ENCODE data around the gene ETV6. TPM values are rescaled to one million over a fixed set of nuclear protein-coding genes. Genes with fewer than 3 reads are reported as not detected.

The ETV6 gene
- total RNA-seq, 2 experiments from 2014 or later = 53.7 to 54.9 TPM

- Mint-ChIP-seq H3K36me3 (ENCODE audit: low read depth) (peaks cover 47% of the 10 kb centered on the region), H3K27ac (no peak overlapping the region), H3K4me1 (peaks cover 38% of the 10 kb centered on the region), H3K4me3 (no peak overlapping the region), H3K9me3 (no peaks in the 10 kb centered on the region), H3K27me3 (no peaks in the 10 kb centered on the region)
- DNase-seq = no peak
- ChIA-PET POLR2A (no interaction called here), CTCF (no interaction called here)
Measured at GRCh38 chr12:11838403-11838802, 188.9 kb downstream of the ETV6 start.

- Mint-ChIP-seq H3K4me3 (no peak overlapping the region), H3K36me3 (ENCODE audit: low read depth) (peaks cover 50% of the 10 kb centered on the region), H3K9me3 (no peaks in the 10 kb centered on the region), H3K27me3 (no peaks in the 10 kb centered on the region), H3K27ac (no peak overlapping the region), H3K4me1 (peaks cover 30% of the 10 kb centered on the region)
- DNase-seq = no peak
- ChIA-PET CTCF (no interaction called here), POLR2A (no interaction called here)
Measured at GRCh38 chr12:11839091-11839641, 189.7 kb downstream of the ETV6 start.

DNA sequence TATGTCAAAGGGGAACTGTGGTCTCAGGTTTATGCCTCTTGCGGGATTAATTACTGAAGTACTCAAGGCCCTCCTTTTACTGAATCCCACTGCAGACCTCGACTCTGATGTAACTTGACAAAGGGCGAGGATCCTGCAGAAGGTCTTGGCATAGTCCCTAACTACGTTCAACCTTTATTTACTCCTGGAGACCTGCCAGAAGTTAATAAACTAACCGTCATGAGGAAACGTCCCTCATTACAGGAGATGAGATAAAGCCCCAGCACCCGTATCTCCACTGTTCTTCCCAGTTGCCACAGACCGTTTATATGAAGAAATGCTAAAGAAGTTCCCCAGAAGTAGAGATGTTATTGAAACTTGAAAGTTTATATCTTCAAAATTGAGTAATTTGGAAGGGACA is 190.9 kb downstream of the ETV6 start:
- Mint-ChIP-seq H3K4me3 (no peak overlapping the region), H3K4me1 (peaks cover 18% of the 10 kb centered on the region), H3K36me3 (ENCODE audit: low read depth) (peaks cover 57% of the 10 kb centered on the region), H3K27me3 (no peaks in the 10 kb centered on the region), H3K27ac (no peak overlapping the region), H3K9me3 (no peaks in the 10 kb centered on the region)
- CTCF ChIA-PET = no interaction called here
- no peak for DNase-seq
- POLR2A ChIA-PET = no interaction called here

- Mint-ChIP-seq H3K27me3 (no peaks in the 10 kb centered on the region), H3K36me3 (ENCODE audit: low read depth) (peaks cover 54% of the 10 kb centered on the region), H3K4me1 (no peaks in the 10 kb centered on the region), H3K9me3 (no peaks in the 10 kb centered on the region), H3K4me3 (no peak overlapping the region), H3K27ac (no peak overlapping the region)
- ChIA-PET CTCF (no interaction called here), POLR2A (no interaction called here)
- DNase-seq = no peak
Measured at GRCh38 chr12:11846488-11846887, 197.0 kb downstream of the ETV6 start.

DNA sequence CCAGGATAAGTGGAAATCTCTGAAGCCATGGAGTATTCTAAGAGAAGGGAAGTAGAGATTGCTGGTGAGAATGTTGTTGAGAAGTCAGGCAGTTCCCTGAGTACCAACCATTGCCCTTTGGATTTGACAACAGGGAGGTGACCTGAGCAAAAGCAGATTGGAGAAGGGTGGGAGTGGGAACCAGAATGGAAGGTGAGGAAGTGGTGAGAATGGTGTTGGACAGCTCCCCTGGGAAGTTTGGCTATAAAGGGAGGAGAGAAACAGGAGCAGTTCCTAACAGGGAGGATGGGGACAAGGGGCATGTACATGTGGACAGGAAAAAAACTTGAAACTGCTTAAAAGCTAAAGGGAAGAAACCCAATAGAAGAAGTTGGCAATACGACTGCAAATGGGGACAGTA is 198.1 kb downstream of the ETV6 start:
- CTCF ChIA-PET = no interaction called here
- Mint-ChIP-seq H3K27ac (no peak overlapping the region), H3K36me3 (ENCODE audit: low read depth) (peaks cover 47% of the 10 kb centered on the region)

GRCh38 chr12:11849757-11850504 is 200.5 kb downstream of the ETV6 start:
- no peaks in the 10 kb centered on the region for H3K4me1 Mint-ChIP-seq
- no peak for DNase-seq
- ChIA-PET CTCF (no interaction called here), POLR2A (no interaction called here)
- H3K36me3 Mint-ChIP-seq (ENCODE audit: low read depth) = peaks cover 49% of the 10 kb centered on the region
- no peak overlapping the region for H3K27ac Mint-ChIP-seq
- no peaks in the 10 kb centered on the region for H3K9me3 Mint-ChIP-seq
- no peak overlapping the region for H3K4me3 Mint-ChIP-seq
- no peaks in the 10 kb centered on the region for H3K27me3 Mint-ChIP-seq

More for the DNA sequence above, 198.1 kb downstream of the ETV6 start:
- Mint-ChIP-seq H3K27me3 (no peaks in the 10 kb centered on the region), H3K4me3 (no peak overlapping the region), H3K4me1 (no peaks in the 10 kb centered on the region), H3K9me3 (no peaks in the 10 kb centered on the region)
- POLR2A ChIA-PET = no interaction called here
- DNase-seq = no peak

DNA sequence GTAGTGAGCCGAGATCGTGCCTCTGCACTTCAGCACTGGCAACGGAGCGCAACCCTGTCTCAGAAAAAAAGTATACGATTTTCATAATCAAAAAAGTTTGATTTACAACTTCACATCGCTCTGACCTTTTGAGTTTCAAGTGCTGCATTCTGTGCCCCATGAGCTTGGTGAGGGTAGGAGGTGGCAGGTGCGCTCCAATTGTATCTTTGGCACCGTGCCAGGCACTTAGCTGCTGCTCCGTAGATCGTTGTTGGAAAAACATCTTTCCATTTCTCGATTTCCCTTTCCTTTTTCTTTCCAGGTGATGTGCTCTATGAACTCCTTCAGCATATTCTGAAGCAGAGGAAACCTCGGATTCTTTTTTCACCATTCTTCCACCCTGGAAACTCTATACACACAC is 203.7 kb downstream of the ETV6 start:
- H3K27ac Mint-ChIP-seq = no peak overlapping the region
- CTCF ChIA-PET = no interaction called here
- peaks cover 8% of the 10 kb centered on the region for H3K4me1 Mint-ChIP-seq
- H3K4me3 Mint-ChIP-seq = no peak overlapping the region
- H3K9me3 Mint-ChIP-seq = no peaks in the 10 kb centered on the region
- H3K27me3 Mint-ChIP-seq = no peaks in the 10 kb centered on the region
- POLR2A ChIA-PET = no interaction called here
- H3K36me3 Mint-ChIP-seq (ENCODE audit: low read depth) = peaks cover 42% of the 10 kb centered on the region
- DNase-seq = no peak

DNA sequence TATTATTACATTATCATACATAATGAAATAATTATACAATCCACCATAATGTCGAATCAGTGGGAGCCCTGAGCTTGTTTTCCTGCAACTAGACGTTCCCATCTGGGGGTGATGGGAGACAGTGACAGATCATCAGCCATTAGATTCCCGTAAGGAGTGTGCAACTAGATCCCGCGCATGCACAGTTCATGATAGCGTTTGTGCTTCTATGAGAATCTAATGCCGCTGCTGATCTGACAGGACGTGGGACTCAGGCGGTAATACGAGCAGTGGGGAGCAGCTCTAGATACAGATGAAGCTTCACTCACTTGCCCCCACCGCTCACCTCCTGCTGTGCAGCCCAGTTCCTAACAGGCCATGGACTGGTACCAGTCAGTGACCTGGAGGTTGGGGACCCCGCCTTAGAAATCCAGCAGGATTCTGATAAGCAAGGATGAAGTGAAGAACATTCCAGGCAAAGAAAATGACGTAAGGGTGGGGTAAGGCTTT is 204.6 kb downstream of the ETV6 start:
- POLR2A ChIA-PET = no interaction called here
- CTCF ChIA-PET = no interaction called here
- no peaks in the 10 kb centered on the region for H3K9me3 Mint-ChIP-seq
- H3K27ac Mint-ChIP-seq = no peak overlapping the region
- H3K4me3 Mint-ChIP-seq = no peak overlapping the region
- H3K4me1 Mint-ChIP-seq = peaks cover 8% of the 10 kb centered on the region
- H3K36me3 Mint-ChIP-seq (ENCODE audit: low read depth) = peaks cover 44% of the 10 kb centered on the region
- H3K27me3 Mint-ChIP-seq = no peaks in the 10 kb centered on the region
- no peak for DNase-seq

DNA sequence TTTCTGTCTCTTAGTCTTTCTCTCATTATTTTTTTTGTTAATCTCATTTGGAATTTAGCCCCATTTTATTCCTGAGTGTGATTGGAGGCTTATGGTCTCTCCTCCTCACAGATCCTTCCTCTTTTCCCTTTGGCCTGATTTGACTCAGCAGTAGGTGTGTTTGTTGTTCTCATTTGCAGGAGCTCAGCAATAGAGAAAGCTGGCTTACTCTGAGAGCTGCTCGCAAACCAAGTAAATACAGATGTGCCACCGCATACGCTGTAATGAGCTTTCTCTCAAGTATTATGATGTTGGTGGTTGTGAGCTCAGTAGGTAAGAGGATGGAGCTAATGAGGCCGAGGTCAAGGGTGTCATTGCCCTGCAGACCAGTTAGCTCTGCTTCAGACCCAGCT is 206.5 kb downstream of the ETV6 start:
- Mint-ChIP-seq H3K27me3 (no peaks in the 10 kb centered on the region), H3K27ac (no peak overlapping the region), H3K4me3 (no peak overlapping the region), H3K9me3 (no peaks in the 10 kb centered on the region), H3K36me3 (ENCODE audit: low read depth) (peaks cover 56% of the 10 kb centered on the region), H3K4me1 (peaks cover 11% of the 10 kb centered on the region)
- DNase-seq = no peak
- POLR2A ChIA-PET = no interaction called here
- CTCF ChIA-PET = interaction anchor here (1.0 to 1.7 kb wide), 3 partner anchors 177 to 276 kb away, joined by 3 to 6 read pairs (median 5); no protein-coding TSS in a partner anchor

- POLR2A ChIA-PET = no interaction called here
- Mint-ChIP-seq H3K9me3 (no peaks in the 10 kb centered on the region), H3K4me1 (peaks cover 15% of the 10 kb centered on the region), H3K27ac (no peak overlapping the region), H3K36me3 (ENCODE audit: low read depth) (peaks cover 61% of the 10 kb centered on the region), H3K4me3 (no peak overlapping the region), H3K27me3 (no peaks in the 10 kb centered on the region)
- CTCF ChIA-PET = interaction anchor here (1.6 to 1.7 kb wide), 2 partner anchors 176 to 277 kb away, joined by 3 to 6 read pairs; no protein-coding TSS in a partner anchor
- DNase-seq = no peak
Measured at GRCh38 chr12:11856971-11857370, 207.5 kb downstream of the ETV6 start.

GRCh38 chr12:11859705-11860425 is 210.4 kb downstream of the ETV6 start:
- ChIA-PET CTCF (no interaction called here), POLR2A (no interaction called here)
- no peak for DNase-seq
- Mint-ChIP-seq H3K27me3 (no peaks in the 10 kb centered on the region), H3K9me3 (peaks cover 2% of the 10 kb centered on the region), H3K4me3 (no peak overlapping the region), H3K4me1 (peaks cover 28% of the 10 kb centered on the region), H3K27ac (no peak overlapping the region), H3K36me3 (ENCODE audit: low read depth) (peaks cover 73% of the 10 kb centered on the region)

GRCh38 chr12:11861155-11861863 is 211.8 kb downstream of the ETV6 start:
- H3K4me3 Mint-ChIP-seq = no peak overlapping the region
- DNase-seq = no peak
- ChIA-PET POLR2A (no interaction called here), CTCF (no interaction called here)
- peaks cover 12% of the 10 kb centered on the region for H3K9me3 Mint-ChIP-seq
- no peaks in the 10 kb centered on the region for H3K27me3 Mint-ChIP-seq
- H3K27ac Mint-ChIP-seq = no peak overlapping the region
- peaks cover 19% of the 10 kb centered on the region for H3K4me1 Mint-ChIP-seq
- peaks cover 77% of the 10 kb centered on the region for H3K36me3 Mint-ChIP-seq (ENCODE audit: low read depth)

DNA sequence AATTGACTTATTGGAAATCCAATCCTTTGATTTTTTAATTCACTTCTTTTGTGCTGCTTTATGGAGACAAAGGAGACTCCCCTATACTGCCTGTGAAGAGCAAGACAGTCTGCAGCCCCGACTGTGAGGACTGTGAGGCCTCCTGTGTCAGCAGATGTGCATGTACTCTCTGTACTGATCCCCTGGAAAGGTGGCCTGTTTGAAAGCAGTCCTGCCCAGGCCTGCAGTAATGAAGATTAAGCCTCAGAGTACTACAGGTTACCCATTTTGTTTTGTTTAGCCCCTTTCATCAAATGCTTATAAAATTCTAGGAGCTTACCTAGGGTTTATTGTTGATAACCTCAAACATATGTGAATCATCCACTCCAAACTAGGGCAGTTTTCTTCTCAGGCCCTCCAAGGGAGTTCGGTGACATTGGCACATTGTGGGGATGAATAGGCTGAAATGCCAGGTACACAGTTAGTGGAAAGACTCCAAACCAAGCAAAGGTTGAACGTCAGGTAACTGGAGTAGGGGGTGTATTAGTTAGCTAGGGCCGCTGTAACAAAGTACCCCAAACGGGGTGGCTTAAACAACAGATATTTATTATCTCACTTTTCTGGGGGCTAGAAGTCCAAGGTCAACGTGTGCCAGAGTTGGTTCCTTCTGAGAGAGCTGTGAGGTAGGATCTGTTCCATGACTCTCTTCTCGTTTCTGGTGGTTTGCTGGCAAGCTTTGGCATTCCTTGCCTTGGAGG is 212.6 kb downstream of the ETV6 start:
- peaks cover 19% of the 10 kb centered on the region for H3K4me1 Mint-ChIP-seq
- CTCF ChIA-PET = no interaction called here
- H3K27ac Mint-ChIP-seq = no peak overlapping the region
- POLR2A ChIA-PET = no interaction called here
- no peak for DNase-seq
- H3K36me3 Mint-ChIP-seq (ENCODE audit: low read depth) = peaks cover 79% of the 10 kb centered on the region
- H3K9me3 Mint-ChIP-seq = peaks cover 17% of the 10 kb centered on the region
- H3K4me3 Mint-ChIP-seq = no peak overlapping the region
- H3K27me3 Mint-ChIP-seq = no peaks in the 10 kb centered on the region
